Caco-2 (cell line): Measurements from ENCODE around the gene FARS2. TPM values are rescaled to one million over a fixed set of nuclear protein-coding genes. Genes with fewer than 3 reads are reported as not detected.

Experiments used
- BruUV-seq: library from RNA; stranded (reverse); fragments of 400-500 nt; replicated peaks from 2 replicates; lab custom pipeline; 2021; lab: Mats Ljungman, UMichigan
- CTCF ChIA-PET: fragments of 300-600 bp; sonication (Branson Sonifier 250); formaldehyde crosslinking; loops from one replicate; lab custom pipeline; 2022; ENCODE audit warnings: antibody characterized with exemption; lab: Charles Lee
- POLR2A ChIA-PET: fragments of 300-600 bp; sonication (Branson Sonifier 250); formaldehyde crosslinking; loops from one replicate; lab custom pipeline; 2022; ENCODE audit warnings: antibody characterized with exemption; lab: Charles Lee
- DNase-seq, 2 experiments: peaks; one replicate each; pipeline versions ENCODE4 v3.0.0 to v3.0.0-alpha.2; 2020 to 2022
- H3K27me3 ChIP-seq: replicated peaks from 2 replicates; pipeline ENCODE4 v1.6.0; 2011; ENCODE audit warnings: low read length; ENCODE audit not compliant: control insufficient read depth, insufficient read depth
- H3K36me3 ChIP-seq: 2 replicates; pipeline ENCODE4 v1.5.1; 2011; ENCODE audit warnings: low read length; ENCODE audit not compliant: control insufficient read depth, insufficient read depth
- H3K4me1 ChIP-seq: fragments of 250-450 bp; sonication (Bioruptor Pico); 2 replicates; pipeline ENCODE4 v1.5.1; 2020; ENCODE audit warnings: mild to moderate bottlenecking
- H3K4me3 ChIP-seq: 2 replicates; pipeline ENCODE4 v1.5.1; 2011; ENCODE audit warnings: low read depth, mild to moderate bottlenecking, control low read depth, low read length
- H3K9me3 ChIP-seq: fragments of 250-450 bp; sonication (Bioruptor Pico); 2 replicates; pipeline ENCODE4 v1.5.1; 2020; ENCODE audit warnings: mild to moderate bottlenecking, moderate library complexity
- H3K27ac Mint-ChIP-seq: one replicate; pipeline ENCODE4 v1.8.0; 2022; ENCODE audit warnings: mixed read lengths; ENCODE audit not compliant: unreplicated experiment
- H3K27me3 Mint-ChIP-seq: one replicate; pipeline ENCODE4 v1.8.0; 2022; ENCODE audit warnings: mixed read lengths; ENCODE audit not compliant: insufficient read depth, unreplicated experiment
- H3K36me3 Mint-ChIP-seq: one replicate; pipeline ENCODE4 v1.8.0; 2022; ENCODE audit warnings: mild to moderate bottlenecking, mixed read lengths; ENCODE audit not compliant: insufficient read depth, unreplicated experiment
- H3K4me1 Mint-ChIP-seq: one replicate; pipeline ENCODE4 v1.8.0; 2022; ENCODE audit warnings: low read depth, mixed read lengths; ENCODE audit not compliant: unreplicated experiment
- H3K4me3 Mint-ChIP-seq: one replicate; pipeline ENCODE4 v1.8.0; 2022; ENCODE audit warnings: mild to moderate bottlenecking, moderate library complexity, mixed read lengths; ENCODE audit not compliant: unreplicated experiment
- H3K9me3 Mint-ChIP-seq: one replicate; pipeline ENCODE4 v1.8.0; 2022; ENCODE audit warnings: mixed read lengths; ENCODE audit not compliant: unreplicated experiment
- CTCF ChIP-seq, 2 experiments: fragments of 200-600 bp in 1 of 2; IDR thresholded peaks; 1 replicate in 1 of 2; 2 replicates in 1 of 2; pipeline versions ENCODE4 v1.5.1 to v1.8.0; 2011 to 2022; ENCODE audit warnings: antibody characterized with exemption in 1 of 2, control low read depth in 1 of 2, inconsistent platforms in 1 of 2, low read depth in 1 of 2, low read length in 1 of 2, mild to moderate bottlenecking in 1 of 2, moderate library complexity in 1 of 2; ENCODE audit not compliant: insufficient read depth in 1 of 2, severe bottlenecking in 1 of 2, unreplicated experiment in 1 of 2
- intact Hi-C: fragments of 100-400 bp; cut with micrococcal nuclease; formaldehyde crosslinking; loops from one replicate; pipeline ENCODE4 v1.10.0; 2022; ENCODE audit not compliant: unreplicated experiment
- total RNA-seq: library from RNA; stranded (reverse); gene quantifications from 2 replicates; pipeline ENCODE4 v1.2.3, GENCODE V29; 2022

FARS2 gene
- total RNA-seq, 1 experiment from 2014 or later = 15.4 TPM

DNA sequence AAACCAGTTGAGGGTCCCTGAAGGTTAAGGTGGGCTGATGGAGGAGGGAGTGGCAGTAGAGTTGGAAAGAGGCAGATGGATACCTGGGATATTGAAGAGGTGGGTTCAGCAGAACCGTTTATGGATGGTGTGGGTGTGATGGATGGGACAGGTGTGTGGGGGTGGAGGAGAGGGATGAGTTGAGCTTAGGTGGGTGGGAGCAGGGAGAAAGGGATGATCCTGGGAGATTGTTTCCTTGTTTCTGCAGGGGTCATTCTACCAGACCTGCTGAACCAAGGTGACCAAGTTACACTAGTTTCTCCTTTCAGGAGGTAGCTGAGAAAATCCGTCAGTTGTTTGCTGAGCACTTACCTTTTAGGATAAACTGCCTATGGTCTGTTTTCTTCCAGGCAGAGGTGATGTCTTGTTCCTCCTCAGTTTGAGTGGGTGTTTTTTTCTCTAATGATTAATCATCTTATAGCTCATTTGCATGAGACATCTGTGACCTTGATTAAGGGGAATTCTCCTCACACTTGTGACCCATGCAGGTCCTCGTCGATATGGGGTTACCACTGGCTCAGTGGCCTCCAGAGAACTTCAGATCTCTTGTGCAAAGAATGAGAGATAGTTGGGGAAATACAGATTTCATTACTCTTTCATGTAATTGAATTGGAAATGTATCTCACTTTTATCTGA is 53.0 kb downstream of the FARS2 start:
- H3K36me3 Mint-ChIP-seq = peaks cover 6% of the 10 kb centered on the region
- no peak for DNase-seq
- H3K9me3 ChIP-seq = no peaks in the 10 kb centered on the region
- ChIA-PET CTCF (no interaction called here), POLR2A (no interaction called here)
- no peaks in the 10 kb centered on the region for H3K27me3 Mint-ChIP-seq
- BruUV-seq = no TSS peak
- H3K4me3 Mint-ChIP-seq = no peak overlapping the region
- H3K4me1 ChIP-seq = no peaks in the 10 kb centered on the region
- H3K4me1 Mint-ChIP-seq = no peaks in the 10 kb centered on the region
- no peak for TF ChIP-seq CTCF (IDR thresholded peaks at IDR 0.05; ENCODE audit: insufficient read depth in 1 of 2, low read depth in 1 of 2, low read length in 1 of 2, severe bottlenecking in 1 of 2, unreplicated experiment in 1 of 2)
- intact Hi-C loops = no loop called here
- no peaks in the 10 kb centered on the region for H3K9me3 Mint-ChIP-seq
- no peak overlapping the region for H3K27ac Mint-ChIP-seq
- no peak overlapping the region for H3K4me3 ChIP-seq
- H3K27me3 ChIP-seq = no peaks in the 10 kb centered on the region
- H3K36me3 ChIP-seq = no peaks in the 10 kb centered on the region

DNA sequence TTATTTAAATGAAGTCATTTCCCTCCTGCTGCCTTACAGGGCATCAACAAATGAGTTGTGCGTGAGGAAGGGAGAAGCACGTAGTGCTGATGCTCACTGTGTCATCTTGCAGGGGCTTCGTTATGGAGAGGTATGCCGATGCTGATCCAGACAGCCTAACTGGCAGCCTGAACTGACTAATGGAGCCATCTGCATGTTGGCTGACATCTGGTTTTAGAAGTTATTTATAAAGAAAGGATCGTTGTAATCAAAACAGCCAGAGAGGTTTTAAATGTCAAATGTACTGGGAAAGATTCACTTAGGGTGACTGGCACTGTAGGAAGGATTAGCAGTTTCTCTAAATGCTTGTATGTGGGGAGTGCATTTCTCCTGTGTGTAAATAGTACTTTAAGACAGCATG is 54.6 kb downstream of the FARS2 start:
- Histone ChIP-seq H3K9me3 (no peaks in the 10 kb centered on the region), H3K4me3 (no peak overlapping the region), H3K27me3 (no peaks in the 10 kb centered on the region), H3K36me3 (no peaks in the 10 kb centered on the region), H3K4me1 (no peaks in the 10 kb centered on the region)
- Mint-ChIP-seq H3K4me1 (no peaks in the 10 kb centered on the region), H3K27me3 (no peaks in the 10 kb centered on the region), H3K9me3 (no peaks in the 10 kb centered on the region), H3K27ac (no peak overlapping the region), H3K36me3 (peaks cover 6% of the 10 kb centered on the region), H3K4me3 (no peak overlapping the region)
- ChIA-PET POLR2A (no interaction called here), CTCF (no interaction called here)
- no peak for DNase-seq
- intact Hi-C loops = no loop called here
- BruUV-seq = no TSS peak
- TF ChIP-seq CTCF (IDR thresholded peaks at IDR 0.05; ENCODE audit: insufficient read depth in 1 of 2, low read depth in 1 of 2, low read length in 1 of 2, severe bottlenecking in 1 of 2, unreplicated experiment in 1 of 2) = no peak

DNA sequence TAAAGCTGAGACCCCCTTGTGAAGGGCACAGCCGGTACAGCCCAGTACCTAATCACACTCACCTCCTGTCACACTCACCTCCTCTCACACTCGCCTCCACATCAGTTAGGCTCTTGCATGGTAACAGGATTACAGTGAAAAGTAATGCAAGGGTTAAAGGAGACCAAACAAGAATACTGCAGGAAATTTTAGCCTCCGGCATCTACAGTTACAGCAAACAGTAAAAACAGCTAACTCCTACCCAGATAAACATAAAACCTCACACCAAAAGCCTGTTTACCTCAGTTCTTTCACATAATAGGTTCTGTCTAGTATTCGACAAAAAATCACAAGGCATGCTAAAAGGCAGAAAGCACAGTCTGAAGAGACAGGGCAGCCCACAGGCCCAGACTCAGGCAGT is 55.6 kb downstream of the FARS2 start:
- H3K4me1 ChIP-seq = no peaks in the 10 kb centered on the region
- H3K9me3 Mint-ChIP-seq = peaks cover 2% of the 10 kb centered on the region
- no peak for DNase-seq
- CTCF ChIA-PET = no interaction called here
- POLR2A ChIA-PET = no interaction called here
- H3K4me3 ChIP-seq = no peak overlapping the region
- no peaks in the 10 kb centered on the region; the same call in 1 of the 2 replicates for H3K36me3 ChIP-seq
- H3K27me3 Mint-ChIP-seq = no peaks in the 10 kb centered on the region
- no peaks in the 10 kb centered on the region for H3K4me1 Mint-ChIP-seq
- H3K4me3 Mint-ChIP-seq = no peak overlapping the region
- H3K9me3 ChIP-seq = no peaks in the 10 kb centered on the region
- TF ChIP-seq CTCF (IDR thresholded peaks at IDR 0.05; ENCODE audit: insufficient read depth in 1 of 2, low read depth in 1 of 2, low read length in 1 of 2, severe bottlenecking in 1 of 2, unreplicated experiment in 1 of 2) = no peak
- intact Hi-C loops = no loop called here
- peaks cover 6% of the 10 kb centered on the region for H3K36me3 Mint-ChIP-seq
- no peak overlapping the region for H3K27ac Mint-ChIP-seq
- BruUV-seq = no TSS peak
- no peaks in the 10 kb centered on the region for H3K27me3 ChIP-seq
